Glomerular visceral epithelial cell (primary cell): ENCODE data around the gene GRAMD1B.
"Not testable (repeated sequence)": the region's sequence is repeated elsewhere in the genome, so short reads cannot be mapped to it uniquely, and the experiment has no call there.

Source experiments
- DNase-seq: peaks from one replicate; pipeline ENCODE4 v3.0.0-alpha.2; 2016; ENCODE audit errors: extremely low spot score

GRAMD1B gene

GRCh38 chr11:123509737-123510578 is 79.9 kb downstream of the GRAMD1B start:
- DNase-seq: no peak

DNA sequence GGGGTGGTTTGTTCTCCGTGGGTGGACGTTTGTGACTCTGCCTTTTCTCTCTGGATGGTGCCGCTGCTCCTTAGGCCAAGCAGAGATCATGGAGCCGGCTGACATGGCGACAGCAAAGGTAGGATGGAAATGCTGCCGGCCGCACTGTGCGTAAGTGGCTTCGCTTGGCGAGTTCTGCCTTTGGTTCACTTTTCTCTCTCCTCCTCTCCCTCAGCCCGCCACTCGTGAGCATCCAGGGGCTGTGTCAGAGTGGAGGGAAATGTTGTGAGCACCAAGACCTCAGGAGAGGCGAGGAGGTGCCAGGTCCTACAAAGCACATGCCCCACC is 80.5 kb downstream of the GRAMD1B start:
- DNase-seq: no peak

- peak; percentile 67 for DNase-seq
Observed at GRCh38 chr11:123511037-123511870, 81.2 kb downstream of the GRAMD1B start.

GRCh38 chr11:123513309-123513708 is 83.2 kb downstream of the GRAMD1B start:
- DNase-seq: not testable (repeated sequence)

DNA sequence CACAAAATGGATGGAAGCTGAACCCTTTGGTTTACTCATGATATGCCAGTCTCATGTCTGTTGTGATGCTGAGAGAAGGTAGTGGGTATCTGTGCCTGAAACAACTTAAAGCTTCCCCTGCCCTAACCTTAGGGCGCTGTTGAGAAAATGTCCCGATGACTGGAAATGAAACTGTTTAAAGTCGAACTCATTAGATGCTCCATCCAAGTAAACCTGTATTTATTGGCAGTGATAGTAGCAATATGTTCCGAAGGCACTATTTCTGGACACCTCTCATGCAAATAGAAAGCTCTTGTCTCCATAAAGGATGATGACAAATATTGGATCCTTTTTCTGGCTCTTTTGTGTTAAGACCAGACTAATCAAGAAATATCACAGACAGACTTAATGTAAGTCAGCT is 86.2 kb downstream of the GRAMD1B start:
- no peak for DNase-seq

DNA sequence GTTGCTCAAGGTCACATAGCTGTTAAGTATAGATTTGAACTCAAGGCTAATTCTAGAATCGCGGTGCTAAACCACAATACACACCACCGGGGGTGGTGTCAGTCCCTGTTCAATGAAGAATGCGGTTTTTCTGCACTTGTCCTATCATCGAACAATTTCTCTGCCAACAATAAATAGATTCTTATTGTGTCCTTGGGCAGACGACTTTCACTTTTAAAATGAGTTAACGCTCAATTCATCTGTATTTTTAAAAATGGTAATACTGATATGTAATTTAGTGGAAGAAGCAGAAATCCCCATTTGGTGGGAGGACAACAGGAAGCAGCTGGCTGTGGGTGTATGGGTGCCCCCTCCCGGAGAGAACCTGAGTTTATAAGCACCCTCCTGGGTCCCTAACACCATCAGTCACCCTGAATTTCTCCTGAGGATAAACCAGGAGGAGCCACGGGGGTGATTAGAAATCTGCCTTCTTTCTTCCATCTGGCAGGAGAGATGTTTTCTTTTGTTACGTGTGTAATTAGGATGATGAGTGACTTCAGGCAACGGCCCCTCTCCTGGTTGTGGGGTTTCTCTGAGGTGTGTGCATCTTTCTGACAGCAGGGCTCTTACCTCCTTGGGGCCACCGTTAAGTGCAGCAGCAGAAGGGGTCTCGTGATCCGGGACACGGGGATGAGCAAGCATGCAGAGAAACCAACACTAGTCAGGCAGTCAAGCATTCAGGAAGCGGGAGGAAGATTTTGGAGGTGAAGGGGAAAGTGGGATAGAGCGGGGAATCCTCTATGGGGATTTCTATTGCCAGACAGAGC is 87.7 kb downstream of the GRAMD1B start:
- DNase-seq: no peak

DNA sequence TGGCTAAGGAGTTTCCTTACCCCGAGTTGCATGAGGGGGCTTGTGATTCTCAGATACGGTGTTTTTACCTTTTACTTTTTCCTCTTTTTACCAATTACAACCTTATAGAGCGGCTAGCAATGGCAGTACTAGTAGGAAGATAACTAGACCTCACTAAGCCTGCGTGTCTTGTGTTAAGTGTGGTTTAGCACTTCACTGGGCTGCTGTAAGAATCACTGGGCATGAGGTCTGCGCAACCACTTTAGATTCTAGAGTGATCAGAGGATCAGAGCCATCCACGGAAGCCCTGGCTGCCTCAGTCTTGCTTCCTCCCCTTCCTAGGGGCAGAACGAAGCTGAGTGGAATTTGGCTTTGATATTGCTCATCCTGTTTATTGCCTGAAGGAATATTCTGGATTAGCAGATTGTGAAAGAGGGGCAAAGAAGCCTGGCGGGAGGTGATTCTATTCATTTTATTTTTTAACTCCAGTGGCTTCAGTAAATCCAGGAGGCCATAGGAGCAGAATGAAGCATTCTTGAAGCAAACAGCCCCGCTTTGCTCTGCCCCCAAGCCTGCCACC is 88.5 kb downstream of the GRAMD1B start:
- no peak for DNase-seq

- no peak for DNase-seq
Observed at GRCh38 chr11:123519055-123519796, 89.2 kb downstream of the GRAMD1B start.

GRCh38 chr11:123519797-123520193 is 89.7 kb downstream of the GRAMD1B start:
- DNase-seq: no peak

- not testable (repeated sequence) for DNase-seq
Observed at GRCh38 chr11:123520476-123520875, 90.4 kb downstream of the GRAMD1B start.

GRCh38 chr11:123521001-123521400 is 90.9 kb downstream of the GRAMD1B start:
- DNase-seq: no peak

- DNase-seq: no peak
Observed at GRCh38 chr11:123521930-123522329, 91.9 kb downstream of the GRAMD1B start.

DNA sequence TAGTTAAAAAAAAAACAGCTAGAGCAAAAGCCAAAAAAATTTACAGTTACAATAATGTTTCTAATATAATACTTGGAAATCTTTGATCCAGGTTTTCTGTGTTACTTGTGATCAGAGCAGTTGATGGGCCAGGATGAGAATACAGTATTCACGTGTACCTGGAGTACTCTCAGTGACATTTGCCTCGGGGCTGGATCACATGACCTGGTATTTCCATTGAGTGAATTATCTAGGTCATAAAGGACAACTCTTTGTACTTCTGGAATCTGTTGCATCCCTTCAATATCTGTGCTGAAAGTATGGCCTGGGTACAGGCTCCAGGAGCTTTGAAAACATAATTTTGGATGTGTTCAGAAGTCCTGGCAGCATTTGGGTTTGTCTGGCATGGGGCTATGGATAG is 93.5 kb downstream of the GRAMD1B start:
- DNase-seq: no peak

DNA sequence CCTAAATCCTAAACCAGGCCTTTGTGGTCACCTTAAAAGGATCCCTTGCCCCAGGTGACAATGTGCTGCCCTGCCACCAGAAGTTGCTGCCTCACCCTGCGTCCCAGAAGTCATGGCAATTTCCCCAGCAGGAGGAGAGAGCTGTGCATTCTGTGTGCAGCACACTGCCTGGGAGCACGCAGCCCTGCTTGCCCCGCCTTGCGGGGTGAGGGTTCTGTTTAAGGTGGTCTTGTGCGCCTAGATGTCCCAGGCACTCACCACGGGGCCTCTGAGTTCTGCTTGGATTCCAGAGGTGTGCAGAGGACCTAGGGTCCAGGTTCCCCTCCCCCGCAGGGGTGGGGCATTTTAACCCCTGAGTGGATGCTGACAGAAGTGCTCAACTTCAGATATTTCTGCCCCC is 95.0 kb downstream of the GRAMD1B start:
- DNase-seq: no peak

DNA sequence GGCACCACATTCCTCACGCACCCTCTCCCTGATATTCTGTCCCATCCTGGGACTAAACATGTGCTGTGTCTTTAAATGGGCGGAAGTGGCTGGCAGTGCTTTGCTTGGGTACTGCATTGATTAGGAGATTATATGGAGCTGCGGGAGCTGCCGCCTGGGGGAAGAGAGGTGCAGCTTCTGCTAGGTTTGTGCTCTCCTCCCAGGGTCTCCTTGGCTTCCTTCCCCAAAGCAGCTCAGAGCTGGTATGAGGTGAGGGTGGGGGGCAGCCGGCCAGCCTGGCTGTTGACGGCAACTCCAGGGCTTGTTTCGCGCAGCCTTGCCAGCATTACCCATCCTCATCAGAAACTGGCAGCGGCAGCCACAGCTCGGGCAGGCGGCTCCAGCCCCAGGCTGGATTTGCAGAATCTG is 95.4 kb downstream of the GRAMD1B start:
- no peak for DNase-seq

GRCh38 chr11:123526027-123526805 is 96.1 kb downstream of the GRAMD1B start:
- DNase-seq: no peak

- DNase-seq: no peak
Observed at GRCh38 chr11:123526918-123527317, 96.8 kb downstream of the GRAMD1B start.

- DNase-seq: no peak
Observed at GRCh38 chr11:123527526-123527925, 97.5 kb downstream of the GRAMD1B start.

- DNase-seq: no peak
Observed at GRCh38 chr11:123527947-123528346, 97.9 kb downstream of the GRAMD1B start.

DNA sequence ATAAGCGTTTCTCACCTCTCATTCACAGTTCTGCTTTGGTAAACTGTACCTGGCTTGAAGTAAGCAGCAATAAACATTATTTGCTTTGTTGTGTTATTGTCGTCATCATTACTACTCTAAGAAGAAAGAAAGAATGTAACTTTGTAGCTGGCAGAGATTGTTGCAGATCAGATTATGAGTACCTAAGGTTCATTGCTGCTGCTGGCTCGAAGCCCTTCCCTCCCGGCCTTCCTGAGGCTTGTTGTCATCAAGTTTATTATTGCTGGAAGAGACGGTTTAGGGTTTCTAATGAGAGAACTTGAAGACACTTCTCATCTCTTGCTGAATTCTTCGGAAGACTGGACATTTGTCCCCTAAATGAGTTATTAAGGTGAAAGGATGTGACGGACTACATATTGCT is 101.3 kb downstream of the GRAMD1B start:
- no peak for DNase-seq
